Measurements from ENCODE around the gene NEK7.

Gene NEK7

DNA sequence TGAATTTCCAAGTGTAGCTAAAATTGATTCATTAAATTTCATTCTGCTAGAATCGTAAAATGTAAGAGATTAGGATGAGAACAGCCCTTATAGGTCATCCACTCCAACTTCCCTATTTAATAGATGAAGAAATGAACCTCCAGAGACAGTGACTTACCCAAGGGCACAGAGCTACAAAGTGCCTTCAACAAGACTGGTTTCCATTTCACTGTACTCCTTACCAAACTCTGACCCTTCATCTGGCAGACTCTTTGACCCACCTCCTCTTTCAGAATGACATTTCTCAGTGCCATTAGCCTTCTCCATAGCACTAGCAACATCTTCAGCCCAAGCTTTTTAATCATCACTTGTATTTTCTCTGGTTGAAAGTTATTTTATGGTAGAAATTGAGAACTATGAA is 161.3 kb downstream of the NEK7 start:
- H3K4me2 ChIP-seq (ENCODE audit: low read depth, low read length, poor library complexity, severe bottlenecking) = no peak overlapping the region
- H3K27ac ChIP-seq (ENCODE audit: low read depth, low read length) = no peak overlapping the region
- no peaks in the 10 kb centered on the region for H3K36me3 ChIP-seq (ENCODE audit: low read length)
- no peaks in the 10 kb centered on the region for H3K27me3 ChIP-seq (ENCODE audit: low read length)
- no peak for TF ChIP-seq EZH2phosphoT487 (conservative IDR thresholded peaks at IDR 0.05; ENCODE audit: low read length)
- TF ChIP-seq, protein P1, sequence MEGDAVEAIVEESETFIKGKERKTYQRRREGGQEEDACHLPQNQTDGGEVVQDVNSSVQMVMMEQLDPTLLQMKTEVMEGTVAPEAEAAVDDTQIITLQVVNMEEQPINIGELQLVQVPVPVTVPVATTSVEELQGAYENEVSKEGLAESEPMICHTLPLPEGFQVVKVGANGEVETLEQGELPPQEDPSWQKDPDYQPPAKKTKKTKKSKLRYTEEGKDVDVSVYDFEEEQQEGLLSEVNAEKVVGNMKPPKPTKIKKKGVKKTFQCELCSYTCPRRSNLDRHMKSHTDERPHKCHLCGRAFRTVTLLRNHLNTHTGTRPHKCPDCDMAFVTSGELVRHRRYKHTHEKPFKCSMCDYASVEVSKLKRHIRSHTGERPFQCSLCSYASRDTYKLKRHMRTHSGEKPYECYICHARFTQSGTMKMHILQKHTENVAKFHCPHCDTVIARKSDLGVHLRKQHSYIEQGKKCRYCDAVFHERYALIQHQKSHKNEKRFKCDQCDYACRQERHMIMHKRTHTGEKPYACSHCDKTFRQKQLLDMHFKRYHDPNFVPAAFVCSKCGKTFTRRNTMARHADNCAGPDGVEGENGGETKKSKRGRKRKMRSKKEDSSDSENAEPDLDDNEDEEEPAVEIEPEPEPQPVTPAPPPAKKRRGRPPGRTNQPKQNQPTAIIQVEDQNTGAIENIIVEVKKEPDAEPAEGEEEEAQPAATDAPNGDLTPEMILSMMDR (IDR thresholded peaks at IDR 0.05; ENCODE audit: insufficient read depth, low read length, poor library complexity, severe bottlenecking) = no peak
- no peaks in the 10 kb centered on the region for H3F3A ChIP-seq (ENCODE audit: insufficient read depth)
- no peak overlapping the region for H2AFZ ChIP-seq (ENCODE audit: low read depth, low read length, severe bottlenecking)
- no peaks in the 10 kb centered on the region for H3K79me2 ChIP-seq (ENCODE audit: insufficient read depth, low read length)
- H3K9me2 ChIP-seq (replicated peaks; ENCODE audit: insufficient read depth, low read length) = no peaks in the 10 kb centered on the region
- H3K9ac ChIP-seq (ENCODE audit: low read length) = no peak overlapping the region
- no peaks in the 10 kb centered on the region for H4K20me1 ChIP-seq (ENCODE audit: low read depth, low read length)
- no peaks in the 10 kb centered on the region for H3K9me3 ChIP-seq (ENCODE audit: insufficient read depth, low read length)
- H3K4me3 ChIP-seq (ENCODE audit: insufficient read depth, low read length, poor library complexity, severe bottlenecking) = no peak overlapping the region

DNA sequence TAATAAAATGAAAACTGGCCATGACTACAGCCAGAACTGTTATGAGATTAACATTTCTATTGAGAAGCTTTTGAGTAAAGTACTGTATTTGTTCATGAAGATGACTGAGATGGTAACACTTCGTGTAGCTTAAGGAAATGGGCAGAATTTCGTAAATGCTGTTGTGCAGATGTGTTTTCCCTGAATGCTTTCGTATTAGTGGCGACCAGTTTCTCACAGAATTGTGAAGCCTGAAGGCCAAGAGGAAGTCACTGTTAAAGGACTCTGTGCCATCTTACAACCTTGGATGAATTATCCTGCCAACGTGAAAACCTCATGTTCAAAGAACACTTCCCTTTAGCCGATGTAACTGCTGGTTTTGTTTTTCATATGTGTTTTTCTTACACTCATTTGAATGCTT is 164.0 kb downstream of the NEK7 start:
- no peak overlapping the region for H3K4me3 ChIP-seq (ENCODE audit: insufficient read depth, low read length, poor library complexity, severe bottlenecking)
- no peaks in the 10 kb centered on the region for H3F3A ChIP-seq (ENCODE audit: insufficient read depth)
- no peak overlapping the region for H2AFZ ChIP-seq (ENCODE audit: low read depth, low read length, severe bottlenecking)
- no peaks in the 10 kb centered on the region for H3K79me2 ChIP-seq (ENCODE audit: insufficient read depth, low read length)
- H3K27me3 ChIP-seq (ENCODE audit: low read length) = no peaks in the 10 kb centered on the region
- no peak overlapping the region for H3K4me2 ChIP-seq (ENCODE audit: low read depth, low read length, poor library complexity, severe bottlenecking)
- no peaks in the 10 kb centered on the region for H3K9me3 ChIP-seq (ENCODE audit: insufficient read depth, low read length)
- H3K9me2 ChIP-seq (replicated peaks; ENCODE audit: insufficient read depth, low read length) = no peaks in the 10 kb centered on the region
- H4K20me1 ChIP-seq (ENCODE audit: low read depth, low read length) = no peaks in the 10 kb centered on the region
- no peak overlapping the region for H3K9ac ChIP-seq (ENCODE audit: low read length)
- no peak overlapping the region for H3K27ac ChIP-seq (ENCODE audit: low read depth, low read length)
- H3K36me3 ChIP-seq (ENCODE audit: low read length) = no peaks in the 10 kb centered on the region
- TF ChIP-seq, protein P1 (IDR thresholded peaks at IDR 0.05; ENCODE audit: insufficient read depth, low read length, poor library complexity, severe bottlenecking) = no peak
- no peak for TF ChIP-seq EZH2phosphoT487 (conservative IDR thresholded peaks at IDR 0.05; ENCODE audit: low read length)

DNA sequence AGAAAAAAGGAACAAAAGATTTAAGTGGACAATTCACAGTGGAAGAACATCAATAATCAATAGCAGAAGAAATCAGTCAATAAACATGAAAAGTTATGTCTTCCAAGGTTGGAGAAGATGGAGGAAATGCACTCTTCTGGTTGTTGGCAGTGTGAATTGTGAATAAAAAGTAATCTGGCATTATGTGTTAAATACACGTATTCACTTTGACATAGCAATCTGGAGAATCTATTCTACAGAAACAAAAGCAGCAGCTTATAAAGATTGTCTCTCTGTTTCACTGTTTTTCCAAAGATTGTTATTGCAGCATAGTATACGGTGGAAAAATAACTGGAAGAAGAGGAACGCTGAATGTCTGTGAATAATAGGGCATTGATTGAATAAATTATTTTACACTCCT is 169.4 kb downstream of the NEK7 start:
- no peak overlapping the region for H3K9ac ChIP-seq (ENCODE audit: low read length)
- TF ChIP-seq, protein P1 (IDR thresholded peaks at IDR 0.05; ENCODE audit: insufficient read depth, low read length, poor library complexity, severe bottlenecking) = no peak
- TF ChIP-seq EZH2phosphoT487 (conservative IDR thresholded peaks at IDR 0.05; ENCODE audit: low read length) = no peak
- H3K9me2 ChIP-seq (replicated peaks; ENCODE audit: insufficient read depth, low read length) = no peaks in the 10 kb centered on the region
- H4K20me1 ChIP-seq (ENCODE audit: low read depth, low read length) = no peaks in the 10 kb centered on the region
- no peak overlapping the region for H3K27ac ChIP-seq (ENCODE audit: low read depth, low read length)
- no peaks in the 10 kb centered on the region for H3K9me3 ChIP-seq (ENCODE audit: insufficient read depth, low read length)
- no peaks in the 10 kb centered on the region for H3K36me3 ChIP-seq (ENCODE audit: low read length)
- H3F3A ChIP-seq (ENCODE audit: insufficient read depth) = no peaks in the 10 kb centered on the region
- no peak overlapping the region for H3K4me3 ChIP-seq (ENCODE audit: insufficient read depth, low read length, poor library complexity, severe bottlenecking)
- H2AFZ ChIP-seq (ENCODE audit: low read depth, low read length, severe bottlenecking) = no peak overlapping the region
- H3K27me3 ChIP-seq (ENCODE audit: low read length) = no peaks in the 10 kb centered on the region
- no peak overlapping the region for H3K4me2 ChIP-seq (ENCODE audit: low read depth, low read length, poor library complexity, severe bottlenecking)
- no peaks in the 10 kb centered on the region for H3K79me2 ChIP-seq (ENCODE audit: insufficient read depth, low read length)
